DND-41 (cell line): ENCODE data around the gene IL4I1.
A peak's percentile ranks its signal among the peaks of the same experiment; 100 is the strongest.

Source experiments
- ATAC-seq: fragments of 200-7000 bp; cut with Tn5 transposase; 3 replicates; pipeline ENCODE4 v1.9.1; 2021; ENCODE audit warnings: low read depth; ENCODE audit not compliant: insufficient read depth
- DNase-seq: peaks from one replicate; pipeline ENCODE4 v3.0.0-alpha.2; 2020
- H2AFZ ChIP-seq: 2 replicates; pipeline ENCODE4 v1.6.0; 2012; ENCODE audit warnings: low read depth, low read length
- H3K27ac ChIP-seq: 2 replicates; pipeline ENCODE4 v1.5.1; 2012; ENCODE audit warnings: low read length, inconsistent platforms
- H3K27me3 ChIP-seq: fragments of 200-600 bp; sonication (generic); 2 replicates; pipeline ENCODE4 v1.6.0; 2012; ENCODE audit warnings: low read length, mild to moderate bottlenecking, inconsistent platforms; ENCODE audit not compliant: insufficient read depth, poor library complexity
- H3K36me3 ChIP-seq: 2 replicates; pipeline ENCODE4 v1.5.1; 2012; ENCODE audit warnings: low read length, inconsistent platforms; ENCODE audit not compliant: insufficient read depth
- H3K4me1 ChIP-seq: 2 replicates; pipeline ENCODE4 v1.5.1; 2012; ENCODE audit warnings: mild to moderate bottlenecking, low read length; ENCODE audit not compliant: insufficient read depth
- H3K4me2 ChIP-seq: 2 replicates; pipeline ENCODE4 v1.6.0; 2012; ENCODE audit warnings: mild to moderate bottlenecking, moderate library complexity, low read length, inconsistent platforms; ENCODE audit not compliant: insufficient read depth
- H3K4me3 ChIP-seq, 2 experiments: fragments of 200-600 bp in 1 of 2; shearing (Covaris generic) in 1 of 2; 2 replicates each; pipeline ENCODE4 v1.5.1; 2012 to 2016; ENCODE audit warnings: inconsistent platforms in 2 of 2, low read length in 2 of 2, mild to moderate bottlenecking in 2 of 2, low read depth in 1 of 2, moderate library complexity in 1 of 2
- H3K79me2 ChIP-seq: 2 replicates; pipeline ENCODE4 v1.6.0; 2012; ENCODE audit warnings: low read length, inconsistent platforms; ENCODE audit not compliant: insufficient read depth
- H3K9ac ChIP-seq: 2 replicates; pipeline ENCODE4 v1.6.0; 2012; ENCODE audit warnings: low read depth, mild to moderate bottlenecking, inconsistent platforms, low read length, moderate library complexity
- H3K9me3 ChIP-seq: 2 replicates; pipeline ENCODE4 v1.5.1; 2012; ENCODE audit warnings: low read length, moderate library complexity, mild to moderate bottlenecking, inconsistent platforms; ENCODE audit not compliant: insufficient read depth, severe bottlenecking
- H4K20me1 ChIP-seq: 2 replicates; pipeline ENCODE4 v1.6.0; 2012; ENCODE audit warnings: low read length; ENCODE audit not compliant: insufficient read depth
- EZH2 ChIP-seq: IDR thresholded peaks from 3 replicates; pipeline ENCODE4 v1.6.1; 2012; ENCODE audit warnings: borderline replicate concordance, low read depth, mild to moderate bottlenecking, moderate library complexity, low read length, inconsistent platforms; ENCODE audit not compliant: severe bottlenecking
- TF ChIP-seq, protein P1 (sequence below): IDR thresholded peaks from 2 replicates; pipeline ENCODE4 v1.5.1; 2012; ENCODE audit warnings: borderline replicate concordance, low read length, moderate library complexity, mild to moderate bottlenecking; ENCODE audit not compliant: poor library complexity, severe bottlenecking; ENCODE audit errors: extremely low read depth

The IL4I1 gene

DNA sequence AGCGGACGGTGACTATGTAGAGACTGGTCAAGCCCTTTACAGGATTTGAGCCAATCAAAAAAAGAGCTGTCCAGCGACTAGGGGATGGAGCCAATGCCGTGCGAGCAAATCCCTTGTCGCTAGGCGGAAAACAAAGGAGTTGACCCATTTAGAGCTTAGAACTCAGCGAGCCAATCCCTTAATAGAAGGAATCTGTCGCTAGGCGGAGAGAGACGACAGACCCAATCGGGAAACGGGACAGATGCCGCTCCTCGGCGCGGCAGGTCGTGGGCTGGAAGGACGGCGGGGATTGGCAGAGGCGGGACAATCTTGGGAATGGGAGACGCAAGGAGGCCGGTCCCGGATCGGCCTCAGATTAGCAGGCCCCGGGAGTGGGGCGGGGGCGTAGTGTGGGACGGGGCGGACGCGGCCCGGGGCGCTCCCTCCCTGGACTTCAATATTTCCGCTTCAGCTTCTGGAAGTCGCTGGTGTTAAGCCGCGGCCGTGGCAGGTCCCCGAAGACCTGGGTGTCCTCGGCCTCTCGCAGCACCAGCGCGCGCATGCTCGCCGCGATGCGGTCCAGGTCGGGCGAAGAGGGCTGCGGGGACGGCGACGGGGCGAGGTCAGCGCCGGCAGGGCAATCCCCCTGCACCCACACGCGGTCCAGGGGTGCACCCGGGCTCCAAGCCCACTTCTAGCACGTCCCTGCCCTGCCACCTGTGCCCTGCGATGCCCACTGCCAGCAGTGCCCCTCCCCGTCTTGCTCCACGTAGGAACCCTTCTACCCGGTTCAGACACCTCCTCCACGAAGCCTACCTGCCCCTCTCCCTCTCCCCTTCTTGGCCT lies 27.0 kb downstream of the IL4I1 start:
- Histone ChIP-seq H3K79me2 (peaks cover 33% of the 10 kb centered on the region), H3K4me3 (peak overlapping the region; percentile 25 to 84; a peak in 3 of 4 replicates), H3K27ac (peak overlapping the region; percentile 72), H3K9ac (peak overlapping the region; percentile 72), H3K4me2 (peak overlapping the region; percentile 73), H3K36me3 (peaks cover 30% of the 10 kb centered on the region), H3K27me3 (no peaks in the 10 kb centered on the region), H3K9me3 (no peaks in the 10 kb centered on the region), H2AFZ (peak overlapping the region; percentile 72), H4K20me1 (peaks cover 19% of the 10 kb centered on the region), H3K4me1 (peaks cover 60% of the 10 kb centered on the region)
- TF ChIP-seq, protein P1, sequence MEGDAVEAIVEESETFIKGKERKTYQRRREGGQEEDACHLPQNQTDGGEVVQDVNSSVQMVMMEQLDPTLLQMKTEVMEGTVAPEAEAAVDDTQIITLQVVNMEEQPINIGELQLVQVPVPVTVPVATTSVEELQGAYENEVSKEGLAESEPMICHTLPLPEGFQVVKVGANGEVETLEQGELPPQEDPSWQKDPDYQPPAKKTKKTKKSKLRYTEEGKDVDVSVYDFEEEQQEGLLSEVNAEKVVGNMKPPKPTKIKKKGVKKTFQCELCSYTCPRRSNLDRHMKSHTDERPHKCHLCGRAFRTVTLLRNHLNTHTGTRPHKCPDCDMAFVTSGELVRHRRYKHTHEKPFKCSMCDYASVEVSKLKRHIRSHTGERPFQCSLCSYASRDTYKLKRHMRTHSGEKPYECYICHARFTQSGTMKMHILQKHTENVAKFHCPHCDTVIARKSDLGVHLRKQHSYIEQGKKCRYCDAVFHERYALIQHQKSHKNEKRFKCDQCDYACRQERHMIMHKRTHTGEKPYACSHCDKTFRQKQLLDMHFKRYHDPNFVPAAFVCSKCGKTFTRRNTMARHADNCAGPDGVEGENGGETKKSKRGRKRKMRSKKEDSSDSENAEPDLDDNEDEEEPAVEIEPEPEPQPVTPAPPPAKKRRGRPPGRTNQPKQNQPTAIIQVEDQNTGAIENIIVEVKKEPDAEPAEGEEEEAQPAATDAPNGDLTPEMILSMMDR: no peak
- no peak for TF ChIP-seq EZH2
- ATAC-seq: peak; percentile 82
- peak; percentile 97 for DNase-seq

DNA sequence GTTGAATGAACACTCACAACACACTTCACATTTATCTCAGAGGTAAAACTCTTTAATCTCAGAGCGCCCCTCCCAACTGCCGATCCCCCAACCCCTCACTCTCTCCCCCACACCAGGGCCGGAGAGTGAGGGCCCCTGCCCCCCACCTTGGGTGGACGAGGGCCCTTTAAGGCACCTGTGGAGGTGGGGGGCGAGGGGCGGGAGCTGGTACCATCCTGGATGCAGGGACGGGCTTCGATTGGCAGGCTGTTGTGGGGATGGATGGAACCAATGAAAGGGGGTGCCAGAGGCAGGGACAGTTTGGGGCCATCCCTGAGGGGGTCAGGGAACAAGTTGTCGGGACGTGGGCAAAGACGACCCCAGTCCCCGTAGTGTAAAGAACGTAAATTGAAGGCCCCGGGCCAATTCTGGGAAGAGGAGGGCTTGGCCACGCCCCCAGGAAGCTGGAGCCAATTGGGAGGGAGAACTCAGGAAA lies 27.6 kb downstream of the IL4I1 start:
- no peaks in the 10 kb centered on the region for H3K27me3 ChIP-seq
- ATAC-seq (peak; percentile 22), DNase-seq (no peak)
- H3K9ac ChIP-seq: peak overlapping the region; percentile 73
- H3K9me3 ChIP-seq: no peaks in the 10 kb centered on the region
- H3K27ac ChIP-seq: peak overlapping the region; percentile 72
- H2AFZ ChIP-seq: peak overlapping the region; percentile 72
- H3K36me3 ChIP-seq: peaks cover 31% of the 10 kb centered on the region
- peak overlapping the region; percentile 73 for H3K4me2 ChIP-seq
- H4K20me1 ChIP-seq: peaks cover 25% of the 10 kb centered on the region
- peak overlapping the region; percentile 12 to 84; a peak in 3 of 4 replicates for H3K4me3 ChIP-seq
- H3K79me2 ChIP-seq: peaks cover 33% of the 10 kb centered on the region
- H3K4me1 ChIP-seq: peaks cover 60% of the 10 kb centered on the region
- TF ChIP-seq EZH2: no peak
- TF ChIP-seq, protein P1: no peak

DNA sequence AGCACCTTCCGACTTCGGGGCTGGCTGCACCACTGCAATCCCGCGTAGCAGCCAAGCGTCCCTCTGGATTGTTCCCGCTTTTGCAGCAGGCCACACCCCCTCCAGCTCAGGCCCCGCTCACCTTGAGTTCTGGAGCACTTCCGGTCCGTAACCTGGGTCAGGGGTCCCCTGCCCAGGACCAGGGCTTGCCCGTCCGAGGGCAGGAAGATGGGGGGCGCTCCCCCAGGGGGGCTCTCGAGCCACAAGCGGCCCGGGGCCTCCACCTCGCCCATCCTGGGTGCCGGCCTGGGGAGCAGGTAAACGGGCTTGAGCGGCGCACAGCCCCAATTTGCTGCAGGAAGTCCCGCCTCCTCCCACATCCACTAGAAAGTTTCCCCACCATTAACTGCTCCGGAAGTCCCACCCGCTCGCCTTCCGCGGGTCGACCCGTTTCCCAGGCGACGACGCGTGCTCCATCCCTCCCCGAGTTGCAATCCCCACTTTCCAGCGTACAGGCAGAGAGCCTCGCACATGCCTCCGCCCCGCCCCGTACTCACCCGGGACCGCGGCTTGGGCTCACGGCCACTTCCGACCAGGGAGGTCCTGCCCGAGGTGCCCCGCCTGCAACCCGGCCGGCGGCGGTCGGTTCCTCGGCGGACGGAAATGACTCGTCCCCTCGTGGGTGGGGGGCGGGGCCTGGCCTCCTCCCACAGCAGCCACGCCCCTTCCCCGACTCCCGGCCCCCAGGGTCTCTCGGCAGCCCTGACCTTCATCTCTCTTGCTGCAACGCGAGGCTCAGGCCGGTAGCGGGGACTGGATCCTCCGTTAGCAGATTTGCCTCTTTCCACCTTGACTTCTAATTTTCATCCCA lies 29.5 kb downstream of the IL4I1 start, which contains the start of gene PNKP:
Gene PNKP (minus strand): TSS at position 644 of the 850 bp plus-strand sequence. CDS start 372 bp downstream, at position 272.
- peak within 1 kb of the TSS; percentile 87 for H3K27ac ChIP-seq
- H3K9me3 ChIP-seq: no peaks in the 10 kb centered on the region
- peaks cover 38% of the 10 kb centered on the region for H4K20me1 ChIP-seq
- H3K4me3 ChIP-seq: peak within 1 kb of the TSS; percentile 66 to 84
- peak; percentile 92 for DNase-seq
- TF ChIP-seq, protein P1: no peak
- TF ChIP-seq EZH2: no peak
- peaks cover 39% of the 10 kb centered on the region for H3K79me2 ChIP-seq
- peak within 1 kb of the TSS; percentile 73 for H3K9ac ChIP-seq
- peaks cover 65% of the 10 kb centered on the region for H3K4me1 ChIP-seq
- peak within 1 kb of the TSS; percentile 83 for H2AFZ ChIP-seq
- peaks cover 43% of the 10 kb centered on the region for H3K36me3 ChIP-seq
- peak within 1 kb of the TSS; percentile 73 for H3K4me2 ChIP-seq
- H3K27me3 ChIP-seq: no peaks in the 10 kb centered on the region
- peak; percentile 59 for ATAC-seq
